ENCODE data around the gene GSX1.

The GSX1 gene

GRCh38 chr13:27834095-27834494, 41.8 kb downstream of the GSX1 start:
- no peak for DNase-seq (ENCODE audit: low read depth)

GRCh38 chr13:27835799-27836198, 43.5 kb downstream of the GSX1 start:
- no peak for DNase-seq (ENCODE audit: low read depth)

- DNase-seq (ENCODE audit: low read depth) = no peak
Observed at GRCh38 chr13:27839809-27840467, 47.7 kb downstream of the GSX1 start.

GRCh38 chr13:27842571-27842970, 50.3 kb downstream of the GSX1 start:
- DNase-seq (ENCODE audit: low read depth) = no peak

All from activated T-helper 1 cell treated with Interleukin-2 at 50 U/mL for 16 hours (primary cell).